Suprapubic skin (tissue), 4 donors: ENCODE data around the gene DUSP18. TPM values are rescaled to one million over a fixed set of nuclear protein-coding genes. Genes with fewer than 3 reads are reported as not detected.
A peak's percentile ranks its signal among the peaks of the same experiment; 100 is the strongest.

Experiments used
- DNase-seq, 2 donors: peaks; one replicate each; pipeline ENCODE4 v3.0.0-alpha.2; 2019; ENCODE audit warnings: low spot score in 2 of 2
- H3K27ac ChIP-seq: fragments of 200-600 bp; sonication (generic); one replicate; pipeline ENCODE4 v1.5.1; 2019
- H3K27me3 ChIP-seq: fragments of 200-600 bp; sonication (generic); one replicate; pipeline ENCODE4 v1.5.1; 2019
- H3K36me3 ChIP-seq: fragments of 200-600 bp; sonication (generic); one replicate; pipeline ENCODE4 v1.5.1; 2019
- H3K4me1 ChIP-seq: fragments of 200-600 bp; sonication (generic); one replicate; pipeline ENCODE4 v1.5.1; 2019
- H3K4me3 ChIP-seq: fragments of 200-600 bp; sonication (generic); one replicate; pipeline ENCODE4 v1.5.1; 2019; ENCODE audit warnings: mild to moderate bottlenecking
- H3K9me3 ChIP-seq: fragments of 200-600 bp; sonication (generic); one replicate; pipeline ENCODE4 v1.5.1; 2019
- EP300 ChIP-seq: sonication (generic); formaldehyde crosslinking; IDR thresholded peaks from one replicate; pipeline ENCODE4 v1.6.1; 2017; ENCODE audit warnings: antibody characterized with exemption
- POLR2A ChIP-seq, 2 donors: fragments of 450-650 bp; IDR thresholded peaks; one replicate each; pipeline ENCODE4 v1.6.1; 2017; ENCODE audit warnings: antibody characterized with exemption in 2 of 2, mild to moderate bottlenecking in 2 of 2, moderate library complexity in 2 of 2
- POLR2AphosphoS5 ChIP-seq, 3 donors: sonication (generic); formaldehyde crosslinking; IDR thresholded peaks; one replicate each; pipeline ENCODE4 v1.6.1; 2017; ENCODE audit warnings: antibody characterized with exemption in 3 of 3
- WGBS: methylation state at CpG from one replicate; pipeline ENCODE4 v1.1.5; 2018; 5-methylcytosine and 5-hydroxymethylcytosine counted together
- total RNA-seq, 4 donors: library from RNA; depleted of rRNA; stranded (reverse); fragments of >200 nt; gene quantifications; one replicate each; pipeline ENCODE4 v1.1.0, GENCODE V29; 2016
- TF ChIP-seq, protein P1 (sequence below), 2 donors: fragments of 200-600 bp in 1 of 2; fragments of 450-650 bp in 1 of 2; sonication (generic) in 1 of 2; IDR thresholded peaks; one replicate each; pipeline ENCODE4 v1.5.1; 2016 to 2019; ENCODE audit warnings: antibody characterized with exemption in 2 of 2, mild to moderate bottlenecking in 1 of 2, moderate library complexity in 1 of 2

DUSP18 gene
- total RNA-seq, 4 donors from 2014 or later, result 14.2 to 20.4 (median 16.5) TPM

DNA sequence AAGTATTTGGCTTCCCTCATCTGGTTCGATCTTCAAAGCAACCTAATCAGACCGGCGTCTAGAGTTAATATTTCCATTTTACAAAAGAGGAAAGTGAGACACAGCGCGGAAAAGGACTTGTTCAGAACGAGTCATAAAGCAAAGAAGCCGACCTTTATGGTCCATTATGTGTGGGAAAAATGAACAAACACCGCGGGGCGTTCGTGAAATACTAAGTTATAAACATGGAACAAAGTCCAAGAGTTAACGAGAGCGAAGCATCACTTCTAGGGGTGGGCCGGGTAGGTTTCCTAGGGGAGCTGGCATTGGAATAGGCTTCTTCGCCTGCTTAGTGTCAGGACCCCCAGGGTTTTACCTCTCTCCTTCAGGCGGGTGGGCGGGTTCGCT lies 575 bp downstream of the DUSP18 start:
- Histone ChIP-seq H3K9me3 (no peaks in the 10 kb centered on the region), H3K27ac (peak overlapping the region; percentile 28), H3K4me1 (peaks cover 21% of the 10 kb centered on the region), H3K27me3 (no peaks in the 10 kb centered on the region), H3K4me3 (peak overlapping the region; percentile 61), H3K36me3 (peaks cover 20% of the 10 kb centered on the region)
- 0% methylated on average over 18 of the region's 18 CpGs for WGBS
- no peak for DNase-seq
- no peak for TF ChIP-seq EP300
- no peak for TF ChIP-seq POLR2AphosphoS5 (IDR thresholded peaks at IDR 0.05)
- TF ChIP-seq POLR2A (IDR thresholded peaks at IDR 0.05), result no peak
- TF ChIP-seq, protein P1, sequence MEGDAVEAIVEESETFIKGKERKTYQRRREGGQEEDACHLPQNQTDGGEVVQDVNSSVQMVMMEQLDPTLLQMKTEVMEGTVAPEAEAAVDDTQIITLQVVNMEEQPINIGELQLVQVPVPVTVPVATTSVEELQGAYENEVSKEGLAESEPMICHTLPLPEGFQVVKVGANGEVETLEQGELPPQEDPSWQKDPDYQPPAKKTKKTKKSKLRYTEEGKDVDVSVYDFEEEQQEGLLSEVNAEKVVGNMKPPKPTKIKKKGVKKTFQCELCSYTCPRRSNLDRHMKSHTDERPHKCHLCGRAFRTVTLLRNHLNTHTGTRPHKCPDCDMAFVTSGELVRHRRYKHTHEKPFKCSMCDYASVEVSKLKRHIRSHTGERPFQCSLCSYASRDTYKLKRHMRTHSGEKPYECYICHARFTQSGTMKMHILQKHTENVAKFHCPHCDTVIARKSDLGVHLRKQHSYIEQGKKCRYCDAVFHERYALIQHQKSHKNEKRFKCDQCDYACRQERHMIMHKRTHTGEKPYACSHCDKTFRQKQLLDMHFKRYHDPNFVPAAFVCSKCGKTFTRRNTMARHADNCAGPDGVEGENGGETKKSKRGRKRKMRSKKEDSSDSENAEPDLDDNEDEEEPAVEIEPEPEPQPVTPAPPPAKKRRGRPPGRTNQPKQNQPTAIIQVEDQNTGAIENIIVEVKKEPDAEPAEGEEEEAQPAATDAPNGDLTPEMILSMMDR (IDR thresholded peaks at IDR 0.05), result no peak

DNA sequence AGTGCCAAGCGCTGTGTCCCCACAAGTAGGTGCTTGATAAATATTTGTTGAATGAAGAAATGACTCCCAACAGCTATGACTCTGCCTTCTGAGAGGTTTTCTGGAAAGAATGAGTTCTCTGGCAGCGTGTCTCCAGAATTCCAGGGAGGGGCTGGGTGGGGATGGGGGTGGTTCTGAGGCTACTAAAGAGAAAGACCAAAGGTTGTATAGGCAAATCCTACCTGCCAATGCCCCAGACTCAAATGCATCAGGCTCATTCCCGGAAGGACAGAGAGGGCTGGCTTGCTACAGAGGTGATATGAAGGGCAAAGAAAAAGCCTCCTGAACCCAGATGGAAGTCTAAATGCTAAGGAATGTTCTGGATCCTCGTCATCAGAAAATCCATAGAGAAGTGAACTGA lies 1.9 kb downstream of the DUSP18 start:
- TF ChIP-seq EP300 (no peak), POLR2A (IDR thresholded peaks at IDR 0.05) (no peak), POLR2AphosphoS5 (IDR thresholded peaks at IDR 0.05) (no peak)
- TF ChIP-seq, protein P1 (IDR thresholded peaks at IDR 0.05), result no peak
- no peak for DNase-seq
- WGBS, result 63% methylated on average over 4 of the region's 4 CpGs
- no peaks in the 10 kb centered on the region for H3K27me3 ChIP-seq
- H3K4me3 ChIP-seq, result no peak overlapping the region
- peaks cover 21% of the 10 kb centered on the region for H3K4me1 ChIP-seq
- H3K27ac ChIP-seq, result no peak overlapping the region
- H3K36me3 ChIP-seq, result peaks cover 21% of the 10 kb centered on the region
- no peaks in the 10 kb centered on the region for H3K9me3 ChIP-seq

DNA sequence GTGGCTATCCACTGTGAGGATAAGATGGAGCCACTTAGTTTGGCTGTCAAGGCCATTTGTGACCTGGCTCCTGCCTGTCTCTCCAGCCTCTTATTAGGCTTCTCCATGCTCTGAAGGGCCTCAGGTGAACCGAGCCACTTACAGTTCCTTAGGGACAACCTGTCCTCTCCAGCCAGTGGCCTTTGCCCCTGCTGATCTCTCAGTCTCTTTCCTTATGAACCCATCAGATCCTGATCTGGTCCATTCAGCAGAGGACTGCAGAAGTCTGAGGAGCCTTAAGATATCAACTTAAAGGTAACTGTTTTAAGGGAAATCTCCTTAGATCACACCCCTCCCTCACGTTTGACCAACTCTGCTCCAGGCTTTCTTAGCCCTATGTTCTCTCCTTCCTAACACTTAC lies 2.4 kb downstream of the DUSP18 start:
- H3K27ac ChIP-seq, result no peak overlapping the region
- H3K9me3 ChIP-seq, result no peaks in the 10 kb centered on the region
- no peak for DNase-seq
- H3K27me3 ChIP-seq, result no peaks in the 10 kb centered on the region
- TF ChIP-seq EP300, result no peak
- TF ChIP-seq, protein P1 (IDR thresholded peaks at IDR 0.05), result no peak
- TF ChIP-seq POLR2AphosphoS5 (IDR thresholded peaks at IDR 0.05), result no peak
- TF ChIP-seq POLR2A (IDR thresholded peaks at IDR 0.05), result no peak
- peaks cover 21% of the 10 kb centered on the region for H3K4me1 ChIP-seq
- H3K4me3 ChIP-seq, result no peak overlapping the region
- WGBS, result 73% methylated on average over 2 of the region's 2 CpGs
- H3K36me3 ChIP-seq, result peaks cover 21% of the 10 kb centered on the region

DNA sequence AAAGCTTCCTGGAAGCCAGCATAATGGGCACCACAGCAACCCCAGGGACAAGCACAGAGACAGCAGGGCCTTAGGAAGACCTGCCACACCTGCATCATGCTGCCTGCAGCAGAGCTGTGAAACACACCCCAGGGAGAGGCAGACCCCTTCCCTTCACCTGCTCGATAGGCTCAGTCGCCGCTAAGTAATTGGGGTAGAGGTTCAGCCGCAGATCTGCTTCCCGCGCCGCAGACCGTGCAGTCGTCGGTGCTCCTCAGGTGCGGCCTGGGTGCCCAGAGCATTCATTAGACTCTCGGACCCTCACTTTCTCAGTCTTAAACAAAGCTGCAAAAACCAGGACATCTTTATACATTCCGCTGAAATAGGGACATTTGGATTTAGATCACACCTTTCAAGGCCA lies 2.9 kb downstream of the DUSP18 start:
- Histone ChIP-seq H3K27ac (no peak overlapping the region), H3K36me3 (peaks cover 21% of the 10 kb centered on the region), H3K27me3 (no peaks in the 10 kb centered on the region), H3K4me3 (no peak overlapping the region), H3K9me3 (no peaks in the 10 kb centered on the region), H3K4me1 (peaks cover 21% of the 10 kb centered on the region)
- TF ChIP-seq EP300, result no peak
- TF ChIP-seq POLR2AphosphoS5 (IDR thresholded peaks at IDR 0.05), result no peak
- TF ChIP-seq, protein P1 (IDR thresholded peaks at IDR 0.05), result no peak
- TF ChIP-seq POLR2A (IDR thresholded peaks at IDR 0.05), result no peak
- no peak for DNase-seq
- WGBS, result 95% methylated on average over 13 of the region's 13 CpGs

DNA sequence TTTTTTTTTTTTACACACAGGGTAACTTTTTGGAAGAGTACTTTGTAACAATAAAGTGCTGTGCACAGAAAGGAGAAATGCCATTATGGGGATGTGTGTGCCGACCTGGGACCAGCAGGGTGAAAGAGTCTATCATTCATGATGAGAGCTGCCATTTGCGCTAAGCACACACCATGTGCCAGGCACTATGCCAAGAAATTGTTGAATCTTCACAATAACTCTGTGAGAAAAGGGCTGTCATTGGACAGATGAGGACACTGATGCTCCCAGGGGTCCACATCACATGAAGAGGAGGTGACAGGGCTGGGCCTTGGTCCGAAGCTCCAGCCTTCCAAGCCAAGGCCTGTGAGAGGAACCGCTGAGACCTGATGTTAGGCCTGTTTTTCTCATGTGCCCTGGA lies 5.6 kb downstream of the DUSP18 start:
- TF ChIP-seq POLR2A (IDR thresholded peaks at IDR 0.05) (no peak), POLR2AphosphoS5 (IDR thresholded peaks at IDR 0.05) (no peak)

DNA sequence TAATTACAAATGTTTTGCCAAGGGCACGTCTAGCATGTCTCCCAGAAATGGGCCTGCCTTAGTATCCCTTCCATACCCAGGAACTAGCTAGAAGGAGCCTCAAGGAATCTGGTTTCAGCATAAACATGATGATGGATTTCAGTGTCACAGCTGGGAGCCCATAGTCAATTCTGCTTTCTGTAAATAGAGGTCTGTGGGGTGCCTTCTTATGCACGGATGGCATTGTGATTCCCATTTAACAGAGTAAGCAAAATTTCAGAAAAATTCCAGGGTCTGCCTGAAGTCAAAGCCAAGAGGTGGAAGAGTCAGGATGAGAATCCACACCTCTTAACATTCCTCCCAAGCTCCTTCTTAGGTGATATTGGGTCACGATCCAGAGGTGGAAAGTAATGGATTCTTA lies 12.1 kb downstream of the DUSP18 start:
- WGBS, result 75% methylated on average over 3 of the region's 3 CpGs
- Histone ChIP-seq H3K27ac (no peak overlapping the region), H3K4me3 (no peak overlapping the region)

More for the DNA sequence above, 5.6 kb downstream of the DUSP18 start:
- H3K4me1 ChIP-seq, result peaks cover 12% of the 10 kb centered on the region
- H3K27ac ChIP-seq, result no peak overlapping the region
- WGBS, result 91% methylated on average over 4 of the region's 4 CpGs
- no peaks in the 10 kb centered on the region for H3K9me3 ChIP-seq
- peaks cover 21% of the 10 kb centered on the region for H3K36me3 ChIP-seq
- no peaks in the 10 kb centered on the region for H3K27me3 ChIP-seq
- no peak for DNase-seq
- no peak overlapping the region for H3K4me3 ChIP-seq

More for the DNA sequence above, 12.1 kb downstream of the DUSP18 start:
- Histone ChIP-seq H3K27me3 (no peaks in the 10 kb centered on the region), H3K4me1 (no peaks in the 10 kb centered on the region), H3K9me3 (no peaks in the 10 kb centered on the region), H3K36me3 (peaks cover 4% of the 10 kb centered on the region)
- DNase-seq, result no peak
- TF ChIP-seq, protein P1 (IDR thresholded peaks at IDR 0.05), result no peak
- TF ChIP-seq POLR2AphosphoS5 (IDR thresholded peaks at IDR 0.05) (no peak), EP300 (no peak), POLR2A (IDR thresholded peaks at IDR 0.05) (no peak)
